Stimulated activated CD8-positive, alpha-beta memory T cell treated with anti-CD3 and anti-CD28 coated beads, Interleukin-7, amount 100 ng/mL, for 1 hour (primary cell): ENCODE data around the gene CAMTA1.
"Not testable (repeated sequence)": the region's sequence is repeated elsewhere in the genome, so short reads cannot be mapped to it uniquely, and the experiment has no call there.

Experiments
- DNase-seq, 2 donors: peaks; one replicate each; pipeline ENCODE4 v3.0.0-alpha.2; 2020; ENCODE audit warnings: low read depth in 2 of 2

Gene CAMTA1

DNA sequence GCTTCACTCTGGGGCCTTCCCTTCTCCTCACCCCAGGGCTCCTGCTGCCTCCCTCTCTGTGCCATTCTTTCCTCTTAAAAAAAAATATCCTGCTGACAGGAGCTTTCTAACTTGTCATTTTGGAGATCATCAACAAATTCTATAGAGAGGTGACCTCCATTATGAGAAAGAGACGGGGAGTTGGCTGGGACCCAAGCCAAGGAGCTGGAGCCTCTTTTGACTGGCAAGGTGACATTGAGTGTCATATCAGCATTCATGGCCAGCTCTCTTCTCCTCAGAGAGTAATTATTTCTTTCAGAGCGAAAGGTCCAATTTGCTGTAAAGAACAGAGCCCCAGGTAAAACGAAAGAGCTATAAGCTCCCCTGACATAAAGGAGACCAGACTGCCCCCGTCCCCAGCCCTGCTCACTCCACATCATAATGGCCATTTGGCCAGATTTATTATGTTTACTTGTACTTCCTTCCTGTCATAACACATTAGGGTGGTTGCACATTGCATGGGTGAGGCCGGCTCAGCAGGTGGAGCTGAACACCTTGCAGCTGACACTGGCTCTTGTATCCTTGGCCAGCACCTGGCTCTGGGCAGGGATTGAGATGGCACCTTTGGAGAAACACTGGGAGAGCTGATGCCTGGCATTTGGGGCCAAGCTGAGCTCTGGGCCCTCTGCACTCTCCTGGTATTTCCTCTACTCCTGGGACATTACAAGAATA, 581.9 kb downstream of the CAMTA1 start:
- no peak for DNase-seq

DNA sequence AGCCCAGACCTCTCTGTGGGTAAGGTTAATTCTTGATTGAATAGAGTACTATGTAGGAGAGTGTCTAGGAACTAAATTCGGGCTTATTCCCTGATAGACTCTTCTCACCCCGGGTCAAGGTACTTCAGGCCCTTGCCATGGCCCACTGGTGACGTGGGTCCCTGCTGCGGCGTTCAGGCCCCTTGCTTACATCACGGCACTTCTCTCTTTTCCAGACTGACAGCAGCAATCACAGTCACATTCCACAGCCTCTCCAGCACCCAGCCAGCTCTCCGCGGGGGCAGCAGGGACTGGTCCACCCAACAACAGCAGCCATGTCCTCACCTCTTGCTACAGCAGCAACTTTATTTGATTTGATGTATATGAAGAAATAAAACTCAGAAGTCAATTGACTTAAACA, 584.6 kb downstream of the CAMTA1 start:
- DNase-seq, result no peak

DNA sequence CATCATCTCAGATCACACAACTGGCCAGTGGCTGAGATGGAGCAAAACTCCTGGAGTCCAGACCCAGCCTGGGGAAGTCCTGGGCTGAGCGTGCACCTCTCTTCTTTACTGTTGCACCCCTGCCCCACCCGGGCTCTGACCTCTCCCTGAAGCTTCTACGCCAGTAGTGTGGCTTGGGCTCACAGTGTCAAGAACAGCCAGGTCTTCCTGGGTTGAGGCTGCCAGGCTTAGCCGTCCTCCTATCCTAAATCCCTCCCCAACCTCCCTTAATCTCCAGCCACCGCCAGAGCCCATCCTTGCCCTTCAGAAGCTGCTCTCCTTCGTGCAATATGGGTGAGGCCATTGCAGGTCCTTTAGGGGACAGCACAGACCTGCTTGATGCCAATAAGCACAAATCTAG, 586.7 kb downstream of the CAMTA1 start:
- DNase-seq, result no peak

DNA sequence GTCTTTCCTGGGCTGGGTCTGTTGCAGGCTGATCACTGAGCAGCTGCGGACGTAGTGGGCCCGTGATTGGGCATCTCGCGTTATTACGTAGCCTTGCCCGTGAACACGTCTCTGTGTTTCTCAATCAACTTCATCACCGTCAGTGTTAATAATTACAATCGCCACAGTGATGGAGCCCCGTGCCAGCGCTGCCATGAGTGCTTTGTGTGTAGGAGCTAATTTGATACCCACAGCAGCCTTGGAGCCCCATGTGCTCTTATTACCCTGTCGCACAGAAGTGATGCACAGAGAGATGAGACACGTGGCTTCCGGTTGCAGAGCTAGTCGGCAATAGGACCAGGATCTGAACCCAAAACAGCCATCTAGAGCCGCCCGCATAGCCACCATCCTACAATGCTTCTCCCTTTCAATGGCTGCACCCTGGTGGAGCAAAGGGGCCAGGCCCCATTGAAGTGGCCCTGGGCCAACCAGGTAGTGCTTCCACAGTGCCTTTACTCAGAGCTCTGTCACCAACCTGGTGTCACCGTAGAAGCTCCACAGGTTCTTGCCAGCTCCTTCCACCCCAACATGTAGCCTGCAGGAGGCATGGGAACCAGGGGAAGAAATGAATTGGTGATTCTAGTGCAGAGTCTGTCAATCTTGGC, 587.3 kb downstream of the CAMTA1 start:
- DNase-seq, result no peak

DNA sequence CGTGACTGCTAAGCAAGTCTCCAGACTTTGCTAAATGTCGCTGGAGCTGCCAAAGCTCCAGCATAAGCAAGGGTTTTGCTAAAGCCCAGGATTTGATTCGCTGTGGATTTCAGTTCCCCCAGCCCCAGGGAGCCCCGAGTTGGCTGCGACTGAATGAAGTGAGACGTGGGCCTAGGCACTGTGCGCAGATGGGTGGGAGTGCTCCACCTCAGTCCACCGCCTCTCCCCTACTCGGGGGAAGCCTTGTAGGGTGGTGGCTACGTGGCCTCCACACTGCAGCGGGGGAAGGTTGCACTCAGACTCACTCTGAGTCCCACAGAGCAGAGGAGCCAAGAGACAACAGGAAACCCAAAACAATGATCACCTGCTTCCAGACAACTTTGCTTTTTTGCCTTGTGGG, 588.0 kb downstream of the CAMTA1 start:
- no peak for DNase-seq

DNA sequence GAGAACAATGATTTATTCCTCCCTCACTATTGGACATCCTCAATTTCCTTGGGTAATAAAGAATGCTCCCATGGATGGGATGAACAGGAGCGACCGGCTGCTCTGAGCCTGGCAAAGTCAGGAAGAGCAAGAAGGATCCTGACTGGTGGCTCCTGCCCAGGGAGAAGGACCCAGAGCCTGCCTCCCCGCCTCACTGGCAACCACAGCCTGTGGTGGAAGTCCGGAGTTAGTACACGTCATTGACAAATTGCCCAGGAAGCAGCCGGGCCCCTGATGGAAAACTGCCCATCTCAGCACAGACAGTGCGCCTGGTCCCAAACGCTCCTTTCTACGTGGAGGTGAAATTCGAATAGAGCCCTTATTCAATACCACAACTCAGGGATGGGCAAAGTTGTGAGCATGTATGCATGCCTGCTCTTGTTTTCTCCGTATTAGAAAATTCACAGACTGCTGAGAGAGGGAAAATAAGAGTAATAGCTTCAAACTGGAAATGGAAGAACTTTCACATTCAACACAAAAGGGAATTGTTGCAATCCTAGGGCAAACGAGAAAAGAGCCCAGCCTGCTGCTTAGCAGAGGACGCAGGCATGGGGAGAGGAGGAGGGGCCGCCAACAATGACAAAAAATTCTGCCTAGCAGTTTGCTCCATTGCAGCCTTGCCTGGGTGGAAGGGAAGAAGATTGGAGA, 588.8 kb downstream of the CAMTA1 start:
- DNase-seq, result no peak

DNA sequence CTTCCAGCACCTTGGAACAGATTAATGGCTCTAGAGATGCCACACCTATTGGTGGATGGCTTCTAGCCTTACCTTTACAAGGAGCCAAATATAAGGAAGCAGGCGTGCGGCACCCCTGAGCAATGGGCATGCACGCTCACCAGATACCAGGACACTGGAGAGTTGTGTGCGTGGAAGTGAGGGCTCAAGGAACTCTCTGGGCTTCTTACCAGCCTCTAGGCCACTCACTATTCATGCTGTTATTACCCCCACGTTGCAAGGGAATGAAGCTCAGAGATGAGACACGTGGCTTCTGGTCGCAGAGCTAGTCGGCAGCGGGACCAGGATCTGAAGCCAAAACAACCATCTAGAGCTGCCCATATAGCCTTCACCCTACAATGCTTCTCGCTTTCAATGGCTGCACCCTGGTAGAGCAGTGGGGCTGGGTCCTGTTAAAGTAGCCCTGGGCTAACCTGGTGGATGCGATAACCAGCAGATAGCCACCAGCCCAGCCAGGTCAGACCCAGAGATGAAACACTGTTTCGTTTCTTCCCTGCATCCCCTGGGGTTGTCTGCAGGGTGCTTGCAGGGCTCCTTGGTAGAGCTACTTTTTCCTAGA, 589.4 kb downstream of the CAMTA1 start:
- no peak for DNase-seq

DNA sequence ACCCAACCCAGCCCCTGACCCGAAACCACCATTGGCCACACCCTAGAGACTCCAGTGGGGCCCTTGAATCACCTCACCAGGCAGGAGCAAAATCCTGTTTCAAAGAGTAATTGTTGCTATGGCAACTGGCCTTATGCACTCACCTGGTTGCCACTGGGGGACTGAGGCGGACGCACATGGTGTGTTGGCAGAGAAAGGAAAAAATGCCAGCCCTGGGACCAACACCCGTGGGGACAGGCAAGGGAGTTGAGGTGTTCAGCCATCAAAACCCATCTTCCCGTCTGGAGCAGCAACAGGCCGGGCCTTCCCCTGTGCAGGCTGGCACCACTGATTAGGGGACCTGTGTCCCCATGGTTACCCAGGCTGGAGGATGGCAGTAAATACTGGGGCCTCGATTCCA, 590.1 kb downstream of the CAMTA1 start:
- DNase-seq, result no peak

DNA sequence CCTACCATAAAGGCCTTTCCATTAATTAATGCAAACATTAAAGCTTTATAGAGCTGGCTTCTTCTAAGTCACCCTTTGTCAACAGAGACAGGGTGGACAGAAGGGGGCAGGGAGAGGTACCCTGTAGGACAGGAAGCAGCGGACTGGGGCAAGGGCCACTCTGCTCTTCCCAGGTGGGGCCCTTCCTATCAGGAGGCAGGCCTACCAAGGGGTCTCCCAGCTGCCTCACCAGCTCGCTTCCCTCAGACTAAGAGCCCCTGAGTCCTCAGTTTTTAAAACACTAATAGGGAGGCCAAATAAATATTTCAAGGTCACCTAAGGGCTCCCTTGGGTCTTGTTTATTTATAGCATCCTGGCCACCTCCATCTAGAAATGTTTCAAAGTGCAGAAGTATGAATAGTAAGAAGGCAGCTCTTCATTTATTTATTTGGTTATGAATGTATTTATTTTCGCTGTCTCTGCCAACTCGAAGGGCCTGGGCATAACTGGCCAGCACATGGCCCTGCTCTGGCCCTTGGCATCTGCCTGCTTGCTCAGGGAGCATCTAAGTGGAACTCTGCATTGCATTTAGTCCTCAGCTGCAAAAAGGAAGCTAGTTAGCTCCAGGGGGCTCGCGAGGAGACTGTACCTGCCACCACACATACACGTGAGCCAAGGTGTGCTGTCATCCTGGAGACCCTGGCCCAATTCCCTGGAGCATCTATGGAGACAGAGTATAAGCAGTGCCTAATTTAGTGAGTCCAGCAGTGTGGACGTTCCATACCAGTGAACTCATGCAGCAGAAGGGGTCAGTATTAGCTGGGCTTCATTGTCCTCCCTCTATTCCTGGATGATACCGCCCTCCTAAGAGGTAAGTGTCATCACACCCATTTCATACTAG, 590.8 kb downstream of the CAMTA1 start:
- no peak for DNase-seq

DNA sequence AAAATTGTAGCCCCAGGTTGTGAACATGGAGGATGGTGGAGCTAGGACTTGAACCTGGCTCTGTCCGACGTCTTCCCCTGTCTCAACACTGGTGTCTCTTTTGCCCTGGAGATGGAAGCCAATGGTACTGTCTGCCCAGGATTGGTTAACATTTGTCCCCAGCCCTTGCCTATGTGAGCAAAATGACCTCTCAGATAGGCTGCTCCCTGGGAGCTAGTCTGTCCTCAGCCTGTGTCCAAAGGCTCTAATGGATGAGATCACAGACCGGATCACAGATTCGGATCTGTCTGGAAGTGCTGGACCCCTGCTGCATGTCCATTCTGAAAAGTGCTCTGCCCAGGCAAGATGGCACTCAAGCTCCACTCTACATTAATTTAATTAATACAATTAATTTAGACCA, 591.4 kb downstream of the CAMTA1 start:
- no peak for DNase-seq

DNA sequence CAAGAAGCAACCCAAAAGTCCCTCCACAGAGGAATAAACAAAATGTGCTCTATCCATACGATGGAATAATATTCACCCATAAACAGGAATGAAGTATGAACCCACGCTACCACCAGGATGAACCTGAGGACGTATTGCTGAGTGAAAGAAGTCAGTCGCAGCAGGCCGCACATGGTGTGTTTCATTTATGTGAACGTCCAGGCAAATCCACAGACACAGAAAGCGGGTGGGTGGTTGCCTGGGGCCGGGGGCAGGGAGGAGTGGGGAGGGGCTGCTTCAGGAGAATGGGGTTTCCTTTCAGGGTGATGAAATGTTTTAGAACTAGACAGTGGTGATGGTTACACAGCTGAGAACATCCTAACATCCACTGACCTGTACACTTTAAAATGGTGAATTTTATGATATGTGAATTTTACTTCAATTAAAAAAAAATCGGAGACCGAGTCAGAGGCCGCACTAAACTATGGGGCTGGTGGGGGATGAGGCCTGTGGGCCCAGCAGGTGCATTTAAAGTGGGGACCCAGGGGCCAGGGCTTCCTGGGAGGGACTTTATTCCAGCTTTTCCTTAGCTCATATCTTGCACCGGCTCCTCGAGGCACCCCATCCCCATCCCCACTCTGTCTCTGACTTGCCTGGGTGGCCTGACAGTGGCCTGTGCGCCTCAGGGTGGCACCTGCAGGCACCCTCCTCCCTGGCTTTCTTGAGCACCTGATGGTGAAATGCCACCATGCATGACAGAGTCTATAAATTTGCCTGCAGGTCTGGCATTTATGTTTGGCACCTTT, 593.3 kb downstream of the CAMTA1 start:
- no peak for DNase-seq

DNA sequence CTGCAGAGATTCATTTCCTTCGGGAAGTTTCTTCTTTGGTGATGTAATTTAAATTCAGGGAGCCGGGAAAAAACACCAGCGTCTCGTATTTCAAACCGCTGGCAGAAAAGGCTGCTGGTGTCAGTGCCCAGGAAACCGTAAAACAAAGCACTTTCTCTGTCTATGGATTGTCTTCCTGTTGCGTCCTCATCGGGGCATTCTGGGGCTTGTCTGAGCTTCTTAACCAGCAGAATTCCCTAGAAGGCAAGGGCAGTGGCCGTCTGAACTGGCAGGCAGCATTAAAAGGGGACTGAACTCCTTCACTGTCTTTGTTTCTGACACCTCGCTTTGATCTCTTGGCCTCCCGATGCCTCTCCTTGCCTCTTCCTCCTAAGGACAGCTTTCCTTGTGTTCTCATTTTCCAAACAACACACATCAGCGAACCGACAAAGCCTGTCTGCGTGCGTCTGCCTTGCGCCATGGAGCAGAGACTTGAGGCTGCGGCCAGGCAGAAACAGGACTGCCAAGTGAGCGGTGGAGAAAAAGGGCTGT, 594.3 kb downstream of the CAMTA1 start:
- no peak for DNase-seq

DNA sequence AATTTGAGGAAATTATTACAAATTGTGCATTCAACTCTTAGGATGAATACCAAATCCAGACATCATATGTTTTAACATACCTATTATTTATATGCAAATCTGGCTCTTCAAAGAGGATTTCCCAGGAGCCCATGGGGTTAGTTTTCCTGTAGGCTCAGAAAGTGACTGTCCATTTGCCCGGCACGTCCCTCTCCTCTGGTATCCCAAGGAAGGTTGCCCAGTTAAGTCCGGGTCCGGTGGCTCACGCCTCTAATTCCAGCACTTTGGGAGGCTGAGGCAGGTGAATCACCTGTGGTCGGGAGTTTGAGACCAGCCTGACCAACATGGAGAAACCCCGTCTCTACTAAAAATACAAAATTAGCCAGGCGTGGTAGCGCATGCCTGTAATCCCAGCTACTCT, 594.8 kb downstream of the CAMTA1 start:
- DNase-seq, result not testable (repeated sequence)

DNA sequence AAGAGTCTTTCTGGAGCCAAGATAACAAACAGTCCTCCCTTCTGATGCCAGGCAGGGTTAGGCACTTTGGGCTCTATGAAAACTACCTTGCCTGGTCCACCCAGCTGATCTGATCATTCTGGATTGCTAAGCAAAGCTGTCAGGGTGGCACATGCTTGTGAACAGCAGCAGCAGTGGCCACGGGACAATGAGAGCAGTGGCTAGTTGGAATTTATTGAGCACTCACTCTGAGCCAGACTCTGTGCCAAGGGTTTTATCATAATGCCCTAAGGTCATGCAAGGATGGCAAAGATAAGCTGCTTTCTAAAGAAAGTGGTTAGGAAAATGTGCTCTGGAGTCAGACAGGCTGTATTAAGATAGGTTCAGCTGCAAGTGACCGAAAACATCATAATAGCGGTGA, 595.5 kb downstream of the CAMTA1 start:
- DNase-seq, result no peak

DNA sequence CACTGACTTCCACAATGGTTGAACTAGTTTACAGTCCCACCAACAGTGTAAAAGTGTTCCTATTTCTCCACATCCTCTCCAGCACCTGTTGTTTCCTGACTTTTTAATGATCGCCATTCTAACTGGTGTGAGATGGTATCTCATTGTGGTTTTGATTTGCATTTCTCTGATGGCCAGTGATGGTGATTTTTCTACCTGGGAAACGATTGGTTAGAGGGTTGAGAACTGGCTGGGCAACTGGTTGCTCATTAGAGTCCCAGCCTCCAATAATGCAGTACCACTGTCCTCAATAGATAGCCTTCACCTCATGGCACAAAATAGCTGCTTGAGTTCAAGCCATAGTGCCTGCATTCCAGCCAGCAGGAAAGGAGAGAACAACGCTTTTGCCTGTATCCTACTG, 596.5 kb downstream of the CAMTA1 start:
- not testable (repeated sequence) for DNase-seq

DNA sequence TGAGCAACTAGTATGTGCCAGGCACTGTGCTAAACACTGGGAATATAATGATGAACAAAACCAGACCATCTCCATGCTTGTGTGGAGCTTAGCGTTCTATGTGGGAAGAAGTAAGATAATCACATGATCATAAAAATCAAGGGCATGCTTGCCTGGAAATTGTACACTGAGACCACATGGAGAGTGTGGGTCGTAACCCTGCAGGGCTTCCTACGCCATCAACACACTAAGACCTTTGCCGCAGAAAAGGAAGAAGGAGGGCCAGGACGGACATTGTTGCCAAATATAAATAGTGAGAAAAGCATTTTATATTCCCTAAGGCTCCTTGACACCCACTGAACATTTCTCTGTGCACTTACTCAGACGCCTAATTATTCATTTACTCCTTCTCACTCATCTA, 597.7 kb downstream of the CAMTA1 start:
- DNase-seq, result no peak

DNA sequence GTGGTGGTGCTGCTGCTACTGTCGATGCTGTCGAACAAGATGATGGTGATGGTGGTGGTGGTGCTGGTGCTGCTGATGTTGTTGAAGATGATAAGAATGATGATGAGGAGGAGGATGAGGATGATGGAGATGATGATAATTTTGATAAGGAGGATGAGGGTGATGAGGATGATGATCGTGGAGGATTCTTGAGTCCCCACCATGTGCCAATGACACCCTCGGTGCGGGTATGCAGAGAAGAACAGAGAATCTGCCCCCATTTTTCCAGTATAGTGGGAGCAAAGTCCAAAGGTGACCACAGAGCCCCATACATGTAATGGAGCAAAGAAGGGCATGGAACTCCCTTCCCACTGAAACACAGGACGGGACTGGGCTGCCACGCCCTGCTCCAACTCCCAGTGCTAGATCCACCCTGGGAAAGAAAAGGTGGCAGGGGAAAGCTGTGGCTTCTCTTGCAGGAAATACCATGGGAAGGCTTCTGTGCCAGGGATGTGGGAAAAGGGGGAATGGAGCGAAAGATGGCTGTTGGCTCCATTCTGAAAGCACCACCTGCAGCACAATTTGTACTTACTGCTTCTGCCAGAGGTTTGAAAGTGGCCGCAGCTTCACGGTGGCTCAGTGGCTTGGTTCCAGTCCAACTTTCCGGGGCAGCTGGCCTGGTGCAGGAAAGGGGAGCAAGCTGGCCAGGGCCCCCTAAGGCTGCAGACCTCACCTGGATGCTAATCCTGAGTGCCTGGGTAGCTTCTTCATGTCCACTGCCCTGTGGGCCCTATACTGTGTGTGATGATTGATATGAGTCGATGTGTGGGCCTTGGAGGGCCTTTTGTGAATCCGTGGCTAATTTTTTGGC, 598.6 kb downstream of the CAMTA1 start:
- no peak for DNase-seq

DNA sequence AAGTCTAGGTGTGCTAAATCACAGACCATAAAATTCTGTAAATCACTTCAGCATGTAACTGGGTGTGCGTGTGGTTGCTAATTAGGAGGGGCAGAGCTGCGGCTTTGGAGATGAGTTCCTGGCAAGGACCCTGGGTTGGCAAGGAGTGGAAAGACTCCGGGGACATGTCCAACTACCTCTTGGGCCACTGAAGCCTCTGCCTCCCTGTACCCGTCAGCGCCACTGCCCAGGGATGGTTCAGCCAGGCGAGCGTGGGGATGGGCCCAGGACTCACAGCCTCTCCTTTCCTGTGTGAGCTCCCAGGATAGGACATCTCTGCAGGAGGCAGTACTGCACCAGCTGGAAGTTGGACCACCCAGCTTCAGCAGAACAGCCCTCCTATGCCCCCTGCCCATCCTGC, 599.4 kb downstream of the CAMTA1 start:
- no peak for DNase-seq

DNA sequence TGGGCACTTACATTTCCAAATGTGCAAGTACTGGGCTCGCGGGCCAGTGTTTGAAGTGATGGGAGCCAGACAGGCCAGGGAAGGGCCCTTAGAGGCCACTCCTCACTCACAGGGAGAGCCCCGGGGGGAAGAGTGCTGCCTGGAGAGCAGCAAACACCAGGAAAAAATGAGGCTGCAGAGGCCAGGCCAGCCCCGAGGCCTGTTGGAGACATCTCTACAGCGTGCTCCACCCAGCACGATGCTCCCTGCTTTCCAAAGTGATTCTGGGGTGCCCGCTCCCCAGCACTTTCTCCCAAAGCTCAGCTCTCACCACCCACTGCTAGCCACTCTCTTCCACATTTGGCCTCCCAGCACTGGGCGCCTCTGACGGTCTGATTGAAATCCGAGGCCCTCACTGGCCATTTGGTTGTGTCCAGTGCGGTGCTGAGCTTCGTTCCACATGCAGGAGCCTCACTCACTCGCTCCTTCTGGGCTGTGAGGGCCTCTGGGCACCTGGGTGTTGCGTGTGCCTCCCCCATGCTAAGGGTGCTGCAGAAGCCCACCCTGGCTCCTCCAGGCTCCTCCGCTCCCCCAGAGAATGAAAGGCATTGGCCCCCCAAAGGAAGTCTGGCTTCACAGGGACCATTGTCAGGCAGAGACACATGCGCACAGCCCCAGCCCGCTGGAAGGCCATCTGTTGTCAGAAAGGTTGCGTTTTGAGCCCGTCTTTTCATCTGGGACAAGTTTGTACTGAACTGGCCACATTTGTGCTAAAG, 600.4 kb downstream of the CAMTA1 start:
- no peak for DNase-seq
